Upper lobe of left lung (tissue), 4 donors: ENCODE results near the gene AMHR2.

Experiments
- CTCF ChIP-seq, 6 experiments: fragments of 450-650 bp in 4 of 6; fragments of 200-600 bp in 2 of 6; sonication (generic) in 2 of 6; IDR thresholded peaks; one replicate each; pipeline ENCODE4 v1.5.1; 2016 to 2019; ENCODE audit warnings: antibody characterized with exemption in 6 of 6
- EP300 ChIP-seq, 4 donors: sonication (generic); formaldehyde crosslinking; IDR thresholded peaks; one replicate each; pipeline ENCODE4 v1.5.1; 2017; ENCODE audit warnings: antibody characterized with exemption in 4 of 4, control low read depth in 2 of 4
- POLR2A ChIP-seq, 4 donors: fragments of 450-650 bp; IDR thresholded peaks; one replicate each; pipeline ENCODE4 v1.5.1; 2016 to 2017; ENCODE audit warnings: antibody characterized with exemption in 4 of 4, mild to moderate bottlenecking in 2 of 4
- POLR2AphosphoS5 ChIP-seq, 2 donors: sonication (generic); formaldehyde crosslinking; IDR thresholded peaks; one replicate each; pipeline ENCODE4 v1.5.1; 2017; ENCODE audit warnings: antibody characterized with exemption in 2 of 2

- TF ChIP-seq CTCF (IDR thresholded peaks at IDR 0.05): peak in 5 of 6 experiments; percentile 11 to 57 (median 35)
- TF ChIP-seq POLR2AphosphoS5 (IDR thresholded peaks at IDR 0.05): no peak
- TF ChIP-seq POLR2A (IDR thresholded peaks at IDR 0.05): no peak
- no peak for TF ChIP-seq EP300 (IDR thresholded peaks at IDR 0.05)
These were observed 41.7 kb upstream of the AMHR2 start for GRCh38 chr12:53381731-53382630.
